Activated naive CD8-positive, alpha-beta T cell treated with anti-CD3 and anti-CD28 coated beads, Interleukin-2, amount 50 U/mL, for 16 hours (primary cell): ENCODE data around the gene GPAT3.
"Not testable (repeated sequence)": the region's sequence is repeated elsewhere in the genome, so short reads cannot be mapped to it uniquely, and the experiment has no call there.

ENCODE experiments used
- DNase-seq: peaks from one replicate; pipeline ENCODE4 v3.0.0-alpha.2; 2020; ENCODE audit warnings: low read depth, low spot score

GPAT3 gene

DNA sequence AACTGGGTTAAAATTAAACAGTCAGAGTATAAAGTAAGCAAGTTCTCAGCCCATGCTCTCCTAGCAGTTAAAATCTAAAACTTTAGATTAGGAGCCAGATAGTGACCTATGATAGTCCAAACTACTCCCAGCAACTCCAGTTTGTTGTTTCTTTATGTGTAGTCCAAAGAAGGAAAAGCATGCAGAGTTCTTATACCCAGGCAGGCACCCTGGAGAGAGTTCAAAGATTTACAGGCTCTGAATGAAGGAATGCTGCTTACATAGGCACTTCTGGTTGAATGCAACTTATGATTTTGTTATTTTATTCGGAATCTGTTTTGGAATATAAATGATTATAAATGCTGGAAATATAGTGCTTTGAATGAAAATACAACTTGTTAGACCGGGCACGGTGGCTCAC lies 67.2 kb downstream of the GPAT3 start:
- no peak for DNase-seq

DNA sequence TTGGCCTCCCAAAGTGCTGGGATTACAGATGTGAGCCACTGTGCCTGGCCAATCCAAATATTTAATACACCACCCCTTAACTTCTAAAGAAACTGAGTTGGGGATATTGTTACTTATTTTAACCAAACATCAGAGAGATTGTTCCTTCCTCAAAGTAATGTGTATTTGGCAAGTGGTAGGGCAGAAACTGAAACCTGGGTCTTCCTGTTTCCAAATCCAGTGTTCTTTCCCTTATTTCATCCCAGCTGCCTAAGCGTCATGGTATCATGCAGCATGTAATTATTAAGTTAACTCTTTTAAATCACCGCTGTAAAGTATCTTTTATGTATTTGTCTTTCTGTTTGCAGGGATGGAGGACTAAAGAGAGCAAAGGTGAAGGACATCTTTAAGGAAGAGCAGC lies 68.4 kb downstream of the GPAT3 start:
- DNase-seq, result no peak

DNA sequence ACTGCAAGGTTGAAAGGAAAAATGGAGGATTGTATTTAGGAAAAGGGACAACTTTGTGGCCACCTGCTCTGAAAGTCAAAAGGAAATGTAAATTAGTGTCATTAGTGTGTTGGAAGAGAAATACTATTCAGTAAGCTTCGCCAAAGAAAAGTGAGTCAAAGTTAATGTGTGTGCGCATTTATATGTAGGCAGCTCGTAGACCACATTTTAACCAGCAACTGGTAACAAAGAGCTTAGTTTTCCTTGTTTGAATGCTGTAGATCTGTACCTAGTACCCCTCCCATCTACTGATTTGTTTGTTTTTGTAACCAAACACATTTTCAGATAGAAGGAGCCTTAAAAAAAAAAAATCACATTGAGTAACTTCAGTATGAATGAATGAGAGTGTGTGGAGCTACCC lies 69.3 kb downstream of the GPAT3 start:
- no peak for DNase-seq

DNA sequence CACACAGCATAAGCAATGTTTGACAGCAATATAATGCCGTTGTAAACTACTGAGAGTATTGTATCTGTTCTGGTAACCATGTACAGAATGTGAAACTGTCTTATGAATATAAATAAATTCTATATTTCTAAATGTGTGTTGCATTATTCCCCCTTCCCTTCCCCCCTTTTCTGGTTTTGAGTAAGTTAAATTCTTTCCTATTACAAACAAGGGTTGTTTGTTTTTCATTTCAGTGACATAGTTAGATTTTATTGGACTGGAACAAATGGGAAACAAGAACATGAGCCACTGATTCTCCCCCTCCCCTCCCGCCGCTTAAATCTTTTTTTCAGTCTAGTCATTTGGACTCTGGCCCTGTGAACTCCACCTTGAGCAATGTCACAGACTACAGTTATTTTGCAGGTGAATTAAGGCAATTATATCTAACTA lies 69.8 kb downstream of the GPAT3 start:
- no peak for DNase-seq

DNA sequence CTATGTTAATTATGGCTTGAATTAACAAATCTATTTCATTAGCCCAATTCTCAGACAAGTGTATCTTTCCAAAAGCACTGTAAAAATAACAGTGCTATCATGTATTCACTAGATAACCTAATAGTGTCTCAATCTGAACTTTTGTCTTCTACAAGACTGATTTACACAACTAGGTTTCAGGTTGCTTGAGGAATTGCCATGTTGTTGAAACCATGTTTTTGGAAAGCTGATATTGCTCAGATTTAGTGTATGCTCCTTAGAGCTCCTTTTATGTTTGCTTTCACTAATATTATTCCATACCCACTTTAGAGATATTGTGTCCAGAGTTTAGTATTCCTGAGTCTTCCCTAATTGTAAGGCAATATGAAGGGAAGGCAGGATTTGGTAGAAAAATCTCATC lies 70.6 kb downstream of the GPAT3 start:
- no peak for DNase-seq

DNA sequence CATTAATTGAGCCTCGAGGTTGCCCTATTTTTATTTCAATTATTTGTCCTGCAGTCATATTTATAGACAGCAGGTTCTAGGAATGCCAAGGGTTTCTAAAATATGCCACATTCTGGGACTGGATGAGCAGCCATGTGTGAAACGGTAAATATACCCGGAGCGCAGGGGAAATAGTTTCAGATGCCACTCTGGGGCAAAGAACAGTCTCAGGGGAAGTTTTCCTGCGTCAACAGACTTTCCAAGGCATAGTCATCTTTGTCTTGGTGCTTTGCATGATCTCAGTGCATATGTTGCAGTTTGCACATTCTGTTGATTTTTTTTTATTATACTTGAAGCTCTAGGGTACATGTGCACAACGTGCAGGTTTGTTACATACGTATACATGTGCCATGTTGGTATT lies 71.0 kb downstream of the GPAT3 start:
- DNase-seq, result no peak

DNA sequence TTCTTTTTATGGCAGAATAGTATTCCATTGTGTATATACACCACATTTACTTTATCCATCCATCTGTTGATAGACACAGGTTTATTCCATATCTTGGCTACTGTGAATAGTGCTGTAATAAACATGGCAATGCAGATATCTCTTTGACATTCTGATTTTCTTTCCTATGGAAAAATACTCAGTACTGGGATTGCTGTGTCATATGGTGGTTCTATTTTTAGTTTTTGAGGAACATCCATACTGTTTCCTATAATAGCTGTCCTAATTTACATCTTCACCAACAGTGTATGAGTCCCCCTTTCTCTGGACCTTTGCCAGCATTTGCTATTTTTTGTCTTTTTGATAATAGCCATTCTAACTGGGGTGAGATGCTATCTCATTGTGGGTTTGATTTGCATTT lies 73.5 kb downstream of the GPAT3 start:
- DNase-seq, result no peak

DNA sequence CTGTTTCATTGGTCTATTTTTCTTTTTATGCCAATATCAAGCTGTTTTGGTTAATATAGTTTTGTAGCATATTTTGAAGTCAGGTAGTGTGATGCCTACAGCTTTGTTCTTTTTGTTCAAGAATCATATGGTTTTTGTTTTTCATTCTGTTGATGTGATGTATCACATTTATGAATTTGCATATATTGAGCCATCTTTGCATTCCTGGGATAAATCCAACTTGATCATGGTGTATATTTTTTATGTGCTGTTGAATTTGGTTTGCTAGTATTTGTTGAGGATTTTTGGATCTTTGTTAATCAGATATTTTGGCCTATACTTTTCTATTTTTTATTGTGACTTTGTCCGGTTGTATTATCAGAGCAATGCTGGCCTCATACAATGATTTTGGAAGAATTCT lies 74.8 kb downstream of the GPAT3 start:
- DNase-seq, result no peak

DNA sequence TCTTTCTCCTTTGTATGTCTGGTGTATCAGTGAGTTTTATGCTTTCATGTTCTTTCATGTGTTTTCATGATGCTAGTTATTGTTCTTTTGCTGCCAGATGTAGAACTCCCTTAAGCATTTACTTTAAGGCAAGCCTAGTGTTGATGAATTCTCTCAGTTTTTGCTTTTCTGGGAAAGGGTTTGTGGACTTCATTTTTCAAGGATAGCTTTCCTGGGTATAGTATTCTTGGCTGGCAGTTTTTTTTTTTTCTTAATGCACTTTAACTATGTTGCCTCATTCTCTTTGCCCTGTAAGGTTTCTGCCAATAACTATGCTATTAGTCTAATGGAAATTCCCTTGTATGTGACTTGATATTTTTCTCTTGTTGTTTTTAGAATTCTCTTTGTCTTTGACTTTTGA lies 77.1 kb downstream of the GPAT3 start:
- no peak for DNase-seq

DNA sequence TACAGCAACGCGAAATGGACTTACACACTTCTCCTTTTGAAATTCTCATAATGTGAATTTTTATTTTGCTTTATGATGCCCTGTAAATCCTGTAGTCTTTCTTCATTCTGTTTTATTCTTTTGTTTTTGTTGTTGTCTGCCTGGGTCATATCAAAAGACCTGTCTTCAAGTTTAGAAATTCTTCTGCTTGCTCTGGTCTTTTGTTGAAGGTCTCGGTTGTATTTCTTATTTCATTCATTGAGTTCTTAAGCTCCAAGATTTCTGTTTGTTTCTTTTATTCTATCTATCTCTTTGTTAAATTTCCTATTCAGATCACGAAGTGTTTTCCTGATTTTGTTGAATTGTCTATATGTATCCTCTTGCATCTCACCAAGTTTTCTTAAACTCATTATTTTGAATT lies 78.1 kb downstream of the GPAT3 start:
- DNase-seq, result no peak

DNA sequence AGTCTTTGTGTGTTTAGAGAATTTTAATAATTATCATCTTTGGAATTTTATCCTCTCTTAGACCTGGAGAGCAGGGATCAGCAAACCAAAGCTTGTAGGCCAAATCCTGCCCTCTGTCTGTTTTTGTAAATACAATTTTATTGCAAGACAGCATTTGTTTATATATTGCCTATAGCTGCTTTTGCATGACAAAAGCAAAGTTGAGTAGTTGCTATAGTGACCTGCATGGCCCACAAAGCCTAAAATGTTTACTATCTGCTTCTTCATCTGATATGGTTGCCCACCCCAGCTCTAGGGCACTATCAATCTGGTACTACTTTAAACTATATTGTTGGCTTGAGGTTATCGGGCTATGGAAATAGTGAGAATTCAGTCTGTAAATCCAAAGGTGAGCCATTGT lies 80.3 kb downstream of the GPAT3 start:
- DNase-seq, result no peak

DNA sequence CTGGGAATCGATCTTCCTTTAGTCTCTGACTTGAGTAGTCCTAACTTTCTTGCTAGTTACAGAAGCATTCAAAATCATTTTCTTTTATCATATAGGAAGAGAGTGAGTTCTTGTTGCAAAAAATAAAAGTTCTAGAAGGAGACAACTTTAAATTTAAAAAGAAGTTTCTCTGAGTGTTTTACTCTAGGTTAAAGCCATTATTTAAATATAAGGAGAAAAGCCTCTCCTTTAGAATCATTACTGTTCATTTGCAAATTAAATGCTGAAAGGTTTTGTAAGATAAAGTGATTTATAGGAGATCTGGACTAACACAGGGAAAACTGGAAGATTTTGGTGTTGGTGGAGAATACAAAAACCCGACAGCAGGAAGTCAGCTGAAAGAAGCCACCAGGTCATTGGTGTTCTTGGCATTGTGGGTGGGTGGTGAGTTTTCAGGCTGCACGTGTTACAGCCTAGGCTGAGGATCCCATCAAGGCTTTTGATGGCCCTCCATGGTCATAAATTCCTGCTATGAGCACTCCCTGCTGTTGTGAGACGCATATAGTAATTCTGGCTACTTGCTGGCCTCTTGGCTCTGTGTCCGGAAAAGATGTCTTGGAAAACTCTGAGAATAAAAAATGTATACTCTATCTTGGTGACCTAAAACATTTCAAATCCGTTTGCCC lies 81.6 kb downstream of the GPAT3 start:
- DNase-seq, result no peak

DNA sequence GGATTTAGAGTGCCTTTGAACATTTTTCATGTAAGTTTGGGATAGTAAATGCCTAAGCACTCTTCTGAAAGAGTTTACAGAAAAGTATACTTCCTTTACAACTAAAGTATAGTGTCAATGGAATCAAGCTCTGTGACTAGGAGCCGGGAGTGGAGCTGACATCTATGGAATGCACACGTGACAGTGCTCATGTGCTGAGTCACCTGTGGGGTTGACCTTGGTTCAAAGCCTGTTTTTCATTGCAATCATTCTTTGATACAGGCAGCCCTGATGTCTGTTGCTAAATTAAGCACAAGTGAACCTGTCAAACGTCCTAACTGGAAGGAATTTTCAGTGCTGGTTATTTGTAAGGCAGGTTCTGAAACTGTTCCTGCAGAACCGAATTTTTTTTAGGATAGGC lies 82.5 kb downstream of the GPAT3 start:
- no peak for DNase-seq

DNA sequence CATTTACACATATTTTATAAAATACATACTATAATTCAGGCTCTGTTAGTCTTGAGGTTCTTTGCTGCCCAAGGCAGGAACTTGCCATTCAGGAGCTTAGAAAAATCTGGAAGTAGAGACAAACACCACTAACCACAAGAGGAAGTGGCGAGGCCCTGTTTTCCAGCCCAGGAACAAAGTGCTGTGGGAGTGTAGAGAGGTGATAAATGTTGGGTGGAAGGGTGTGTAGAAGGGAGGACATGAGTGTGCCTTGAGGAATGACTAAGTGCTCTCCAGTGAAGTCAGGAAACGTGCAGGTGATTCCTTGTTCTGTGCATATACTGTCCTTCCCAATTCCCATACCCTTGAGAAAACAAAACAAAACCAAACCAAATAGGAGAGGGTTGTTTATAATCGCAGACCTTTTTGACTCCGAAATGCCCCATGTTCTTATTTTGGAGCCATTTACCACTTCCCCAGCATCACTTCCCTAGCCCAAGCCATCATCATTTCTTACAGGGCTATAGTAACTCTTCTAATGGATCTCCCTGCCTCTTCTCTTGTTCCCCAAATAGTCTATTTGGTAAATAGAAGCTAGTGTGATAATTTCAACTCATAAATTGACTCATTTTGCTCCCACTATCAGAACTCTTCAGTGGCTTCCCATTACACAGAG lies 83.2 kb downstream of the GPAT3 start:
- no peak for DNase-seq

DNA sequence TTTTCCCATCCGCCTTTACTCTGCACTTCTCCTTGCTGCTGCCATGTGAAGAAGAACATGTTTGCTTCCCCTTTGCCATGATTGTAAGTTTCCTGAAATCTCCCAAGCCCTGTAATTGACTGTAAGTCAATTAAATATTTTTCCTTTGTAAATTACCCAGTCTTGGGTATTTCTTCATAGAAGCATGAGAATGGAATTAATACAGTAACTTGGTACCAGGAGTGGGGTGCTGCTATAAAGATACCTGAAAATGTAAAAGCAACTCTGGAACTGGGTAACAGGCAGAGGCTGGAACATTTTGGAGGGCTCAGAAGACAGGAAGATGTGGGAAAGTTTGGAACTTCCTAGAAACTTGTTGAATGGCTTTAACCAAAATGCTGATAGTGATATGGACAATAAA lies 86.2 kb downstream of the GPAT3 start:
- DNase-seq, result not testable (repeated sequence)

DNA sequence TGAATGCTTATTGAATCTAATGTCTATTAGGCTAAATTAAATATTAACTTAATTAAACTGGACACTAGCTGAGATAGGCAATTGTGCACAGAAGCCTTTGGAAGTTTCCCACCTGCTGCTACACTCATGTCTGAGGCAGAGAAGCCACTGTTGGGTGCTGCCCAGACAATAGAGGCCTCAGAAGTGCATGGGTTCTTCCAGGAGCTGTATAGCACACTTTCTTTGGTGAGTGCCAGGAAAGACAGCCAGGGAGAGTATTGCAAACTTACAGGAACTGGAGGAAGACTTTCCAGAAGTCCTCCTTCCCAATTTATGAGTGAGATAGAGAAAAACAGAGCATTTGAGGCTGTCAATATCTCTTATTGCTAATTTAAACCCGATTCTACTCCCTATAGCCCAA lies 89.9 kb downstream of the GPAT3 start:
- no peak for DNase-seq

DNA sequence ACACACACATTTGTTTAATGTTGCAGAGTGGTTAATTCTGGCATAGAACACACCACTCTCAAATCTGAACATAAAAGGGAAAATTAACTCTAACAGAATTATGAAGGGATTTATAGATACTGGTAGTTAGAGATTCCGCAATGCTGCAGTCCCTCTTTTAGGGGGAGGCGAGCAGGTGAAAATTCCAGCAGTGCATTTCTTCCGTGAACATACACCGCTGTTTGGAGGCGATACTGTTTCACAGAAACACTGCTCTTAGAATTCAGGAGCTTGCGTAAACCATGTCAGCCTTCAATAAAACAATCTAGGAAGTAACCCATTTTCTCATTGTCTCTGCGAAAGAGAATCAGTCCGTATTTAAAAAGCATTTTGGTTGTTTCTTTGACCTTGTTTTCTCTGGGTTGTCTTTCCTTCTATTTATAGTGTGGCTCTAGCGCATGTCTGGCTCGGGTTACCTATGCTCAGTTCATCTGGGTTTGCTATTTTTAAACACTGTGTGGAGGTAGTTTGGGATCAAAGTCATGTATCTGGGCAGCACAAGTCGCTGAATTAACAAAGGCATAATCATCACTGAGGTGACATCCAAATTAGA lies 90.4 kb downstream of the GPAT3 start:
- DNase-seq, result no peak

DNA sequence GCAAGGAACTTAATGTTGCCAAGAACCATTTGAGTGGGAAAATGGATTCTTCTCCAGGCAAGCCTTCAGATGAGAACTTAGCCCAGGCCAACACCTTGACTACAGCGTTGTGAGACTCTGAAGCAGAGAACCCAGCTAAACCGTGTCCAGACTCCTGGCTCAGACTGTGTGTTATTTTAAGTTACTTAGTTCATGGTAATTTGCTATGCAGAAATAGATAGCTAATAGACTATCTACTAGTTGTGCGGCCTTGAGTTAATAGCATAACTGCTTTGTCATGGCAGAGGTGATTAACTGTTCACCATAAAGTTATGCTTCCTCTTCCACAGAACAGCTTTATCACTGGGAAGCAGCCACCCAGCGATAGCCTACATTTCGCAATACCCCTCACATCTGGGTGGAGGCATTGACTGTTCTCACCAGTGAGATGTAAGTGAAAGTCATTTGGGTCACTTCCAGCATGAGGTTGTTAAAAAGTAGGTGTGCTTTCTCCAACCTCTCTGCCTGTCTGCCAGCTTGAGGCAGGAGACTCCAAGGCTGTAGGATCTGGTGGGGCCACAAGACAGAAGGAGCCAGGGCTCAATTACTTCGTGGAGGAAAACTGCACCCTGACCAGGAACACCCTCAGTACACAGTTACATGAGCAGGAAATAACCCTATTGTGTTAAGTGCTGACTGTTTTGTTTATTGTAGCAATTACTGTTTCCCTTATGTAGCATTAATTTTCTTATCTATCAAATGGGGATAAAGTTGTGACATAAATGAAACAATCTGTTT lies 94.2 kb downstream of the GPAT3 start:
- DNase-seq, result no peak

DNA sequence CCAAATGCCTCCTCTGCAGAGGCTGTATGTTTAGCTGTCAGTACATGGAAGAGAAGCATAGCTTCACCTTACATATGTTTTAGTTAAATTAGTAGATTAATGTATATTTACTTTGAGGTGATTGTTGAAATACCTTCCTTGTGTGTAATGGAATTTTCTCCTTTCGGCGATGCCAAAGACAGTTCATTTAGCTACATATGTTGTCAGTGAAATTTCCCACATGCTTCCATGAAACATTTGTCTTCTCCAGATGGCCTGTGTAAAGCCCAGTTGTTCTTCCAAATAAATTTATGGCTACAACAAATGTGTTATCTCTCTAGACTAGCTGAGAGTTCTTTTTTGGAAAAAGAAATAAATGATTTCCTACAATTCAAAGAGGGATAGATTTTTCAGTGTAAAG lies 95.2 kb downstream of the GPAT3 start:
- no peak for DNase-seq

DNA sequence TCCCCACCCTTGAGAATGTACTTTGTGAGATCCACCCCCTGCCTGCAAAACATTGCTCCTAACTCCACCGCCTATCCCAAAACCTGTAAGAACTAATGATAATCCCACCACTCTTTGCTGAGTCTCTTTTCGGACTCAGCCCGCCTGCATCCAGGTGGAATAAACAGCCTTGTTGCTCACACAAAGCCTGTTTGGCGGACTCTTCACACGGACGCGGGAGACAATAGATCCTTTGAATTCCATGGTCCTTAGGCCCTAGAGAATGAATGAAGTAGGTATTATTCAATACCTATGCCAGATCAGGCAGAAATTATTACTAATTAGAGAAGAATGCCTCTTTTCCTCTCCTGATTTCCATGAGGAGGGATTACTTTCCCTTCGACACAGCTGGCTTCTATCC lies 101.0 kb downstream of the GPAT3 start:
- DNase-seq, result no peak

DNA sequence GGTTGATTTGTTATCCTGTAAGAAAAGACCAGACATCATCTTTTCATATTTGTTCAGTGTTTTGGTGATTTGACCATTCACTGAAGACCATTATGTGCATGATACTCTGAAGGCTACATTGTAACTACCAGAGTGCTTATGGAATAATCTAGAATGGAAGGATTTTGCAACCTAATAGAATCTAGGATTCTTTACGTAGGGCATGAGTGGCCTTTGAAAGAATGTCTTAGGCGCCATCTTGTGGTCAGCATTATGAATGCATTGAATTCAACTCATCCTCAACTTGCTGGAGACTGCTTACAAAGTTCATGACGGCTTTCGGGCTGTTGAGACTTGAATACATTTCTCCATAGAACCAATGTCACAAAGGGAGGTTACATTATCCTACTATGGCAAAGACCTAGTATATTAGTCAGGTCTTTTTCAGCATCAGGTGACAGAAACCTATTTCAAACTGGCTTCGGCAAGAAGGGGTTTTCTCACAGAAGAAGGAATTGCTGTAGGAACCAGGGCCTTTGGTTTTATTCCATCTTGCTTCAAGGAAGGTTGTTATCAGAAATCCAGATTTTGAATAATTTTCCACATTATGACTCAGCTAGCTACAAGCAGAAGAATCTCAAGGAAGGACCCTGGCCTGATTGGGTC lies 104.1 kb downstream of the GPAT3 start:
- peak; percentile 14 for DNase-seq

DNA sequence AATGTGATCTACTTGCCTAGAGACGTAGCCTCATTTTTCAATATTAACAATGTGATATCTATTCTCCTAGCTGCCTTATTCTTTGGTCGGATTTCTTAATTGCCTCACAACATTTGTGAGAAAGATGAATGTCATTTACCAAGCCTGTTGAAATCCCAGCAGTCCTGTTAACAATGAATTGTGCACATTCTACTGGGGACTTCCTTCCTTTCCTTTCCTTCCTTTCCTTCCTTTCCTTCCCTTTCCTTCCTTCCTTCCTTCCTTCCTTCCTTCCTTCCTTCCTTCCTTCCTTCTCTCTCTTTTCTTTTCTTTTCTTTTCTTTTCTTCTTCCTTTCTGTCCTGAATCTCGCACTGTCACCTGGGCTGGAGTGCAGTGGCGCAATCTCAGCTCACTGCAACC lies 107.1 kb downstream of the GPAT3 start:
- DNase-seq, result no peak
